ENCODE results near the gene RFX4.

RFX4 gene

GRCh38 chr12:106645465-106646330 lies 62.9 kb downstream of the RFX4 start:
- DNase-seq (ENCODE audit: insufficient read length, low spot score) (no peak), FAIRE-seq (no peak)

GRCh38 chr12:106646472-106646871 lies 63.7 kb downstream of the RFX4 start:
- no peak for FAIRE-seq
- DNase-seq (ENCODE audit: insufficient read length, low spot score): no peak

GRCh38 chr12:106647793-106648514 lies 65.2 kb downstream of the RFX4 start:
- DNase-seq (ENCODE audit: insufficient read length, low spot score): no peak
- FAIRE-seq: no peak

- DNase-seq (ENCODE audit: insufficient read length, low spot score) (no peak), FAIRE-seq (no peak)
Measured at GRCh38 chr12:106648736-106649135, 65.9 kb downstream of the RFX4 start.

GRCh38 chr12:106651552-106651951 lies 68.7 kb downstream of the RFX4 start:
- DNase-seq (ENCODE audit: insufficient read length, low spot score) (no peak), FAIRE-seq (no peak)

GRCh38 chr12:106652510-106653015 lies 69.8 kb downstream of the RFX4 start:
- FAIRE-seq (no peak), DNase-seq (ENCODE audit: insufficient read length, low spot score) (no peak)

GRCh38 chr12:106655577-106655976 lies 72.8 kb downstream of the RFX4 start:
- DNase-seq (ENCODE audit: insufficient read length, low spot score) (no peak), FAIRE-seq (no peak)

- FAIRE-seq (no peak), DNase-seq (ENCODE audit: insufficient read length, low spot score) (no peak)
Measured at GRCh38 chr12:106657488-106657887, 74.7 kb downstream of the RFX4 start.

GRCh38 chr12:106663385-106663784 lies 80.6 kb downstream of the RFX4 start:
- no peak for DNase-seq (ENCODE audit: insufficient read length, low spot score)
- no peak for FAIRE-seq

GRCh38 chr12:106669216-106669615 lies 86.4 kb downstream of the RFX4 start:
- FAIRE-seq (no peak), DNase-seq (ENCODE audit: insufficient read length, low spot score) (no peak)

- no peak for DNase-seq (ENCODE audit: insufficient read length, low spot score)
- FAIRE-seq: no peak
Measured at GRCh38 chr12:106670131-106670530, 87.3 kb downstream of the RFX4 start.

- DNase-seq (ENCODE audit: insufficient read length, low spot score) (no peak), FAIRE-seq (no peak)
Measured at GRCh38 chr12:106671840-106672239, 89.0 kb downstream of the RFX4 start.

GRCh38 chr12:106672314-106673025 lies 89.7 kb downstream of the RFX4 start:
- FAIRE-seq (no peak), DNase-seq (ENCODE audit: insufficient read length, low spot score) (no peak)

GRCh38 chr12:106673141-106673540 lies 90.3 kb downstream of the RFX4 start:
- DNase-seq (ENCODE audit: insufficient read length, low spot score) (no peak), FAIRE-seq (no peak)

GRCh38 chr12:106675651-106676435 lies 93.0 kb downstream of the RFX4 start:
- no peak for FAIRE-seq

GRCh38 chr12:106679574-106679973 lies 96.8 kb downstream of the RFX4 start:
- no peak for FAIRE-seq
- DNase-seq (ENCODE audit: insufficient read length, low spot score): no peak

More at GRCh38 chr12:106675651-106676435, 93.0 kb downstream of the RFX4 start:
- DNase-seq (ENCODE audit: insufficient read length, low spot score): no peak

- no peak for FAIRE-seq
- DNase-seq (ENCODE audit: insufficient read length, low spot score): no peak
Measured at GRCh38 chr12:106680280-106680679, 97.5 kb downstream of the RFX4 start.

- FAIRE-seq: no peak
- DNase-seq (ENCODE audit: insufficient read length, low spot score): no peak
Measured at GRCh38 chr12:106681210-106681609, 98.4 kb downstream of the RFX4 start.

- DNase-seq (ENCODE audit: insufficient read length, low spot score): no peak
- FAIRE-seq: no peak
Measured at GRCh38 chr12:106682594-106683234, 99.9 kb downstream of the RFX4 start.

- FAIRE-seq (no peak), DNase-seq (ENCODE audit: insufficient read length, low spot score) (no peak)
Measured at GRCh38 chr12:106684497-106684896, 101.7 kb downstream of the RFX4 start.
